Suprapubic skin (tissue), 4 donors: ENCODE results near the gene AP2B1. TPM values are rescaled to one million over a fixed set of nuclear protein-coding genes. Genes with fewer than 3 reads are reported as not detected.

ENCODE experiments used
- DNase-seq, 2 donors: peaks; one replicate each; pipeline ENCODE4 v3.0.0-alpha.2; 2019; ENCODE audit warnings: low spot score in 2 of 2
- H3K27ac ChIP-seq: fragments of 200-600 bp; sonication (generic); one replicate; pipeline ENCODE4 v1.5.1; 2019
- H3K27me3 ChIP-seq: fragments of 200-600 bp; sonication (generic); one replicate; pipeline ENCODE4 v1.5.1; 2019
- H3K36me3 ChIP-seq: fragments of 200-600 bp; sonication (generic); one replicate; pipeline ENCODE4 v1.5.1; 2019
- H3K4me1 ChIP-seq: fragments of 200-600 bp; sonication (generic); one replicate; pipeline ENCODE4 v1.5.1; 2019
- H3K4me3 ChIP-seq: fragments of 200-600 bp; sonication (generic); one replicate; pipeline ENCODE4 v1.5.1; 2019; ENCODE audit warnings: mild to moderate bottlenecking
- H3K9me3 ChIP-seq: fragments of 200-600 bp; sonication (generic); one replicate; pipeline ENCODE4 v1.5.1; 2019
- CTCF ChIP-seq, 2 donors: fragments of 200-600 bp in 1 of 2; fragments of 450-650 bp in 1 of 2; sonication (generic) in 1 of 2; IDR thresholded peaks; one replicate each; pipeline ENCODE4 v1.5.1; 2016 to 2019; ENCODE audit warnings: antibody characterized with exemption in 2 of 2, mild to moderate bottlenecking in 1 of 2, moderate library complexity in 1 of 2
- EP300 ChIP-seq: sonication (generic); formaldehyde crosslinking; IDR thresholded peaks from one replicate; pipeline ENCODE4 v1.6.1; 2017; ENCODE audit warnings: antibody characterized with exemption
- POLR2A ChIP-seq, 2 donors: fragments of 450-650 bp; IDR thresholded peaks; one replicate each; pipeline ENCODE4 v1.6.1; 2017; ENCODE audit warnings: antibody characterized with exemption in 2 of 2, mild to moderate bottlenecking in 2 of 2, moderate library complexity in 2 of 2
- POLR2AphosphoS5 ChIP-seq, 3 donors: sonication (generic); formaldehyde crosslinking; IDR thresholded peaks; one replicate each; pipeline ENCODE4 v1.6.1; 2017; ENCODE audit warnings: antibody characterized with exemption in 3 of 3
- WGBS: methylation state at CpG from one replicate; pipeline ENCODE4 v1.1.5; 2018; 5-methylcytosine and 5-hydroxymethylcytosine counted together
- total RNA-seq, 4 donors: library from RNA; depleted of rRNA; stranded (reverse); fragments of >200 nt; gene quantifications; one replicate each; pipeline ENCODE4 v1.1.0, GENCODE V29; 2016

Gene AP2B1
- total RNA-seq, 4 donors from 2014 or later = 41.3 to 50.0 (median 45.3) TPM

DNA sequence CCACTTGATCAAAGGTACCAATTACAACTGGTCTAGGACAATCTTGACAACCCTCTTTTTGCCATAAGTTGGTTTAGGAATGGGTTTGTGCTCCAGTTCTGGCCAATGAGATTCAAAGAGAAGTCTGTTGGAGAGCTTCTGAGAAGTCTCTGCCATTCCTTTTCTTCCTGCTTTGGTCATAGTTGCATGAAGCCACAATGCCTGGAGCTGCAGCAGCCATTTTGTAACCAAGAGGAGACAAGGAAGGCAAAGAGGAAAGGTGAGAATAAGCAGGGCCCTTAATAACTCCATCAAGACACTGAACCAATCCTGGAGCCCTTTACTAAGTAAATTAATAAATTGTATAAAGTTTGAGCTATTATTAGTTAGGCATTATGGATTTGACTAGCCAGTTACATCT, 170.1 kb downstream of the AP2B1 start:
- H3K27me3 ChIP-seq = no peaks in the 10 kb centered on the region
- DNase-seq = no peak
- TF ChIP-seq POLR2A (IDR thresholded peaks at IDR 0.05) (no peak), POLR2AphosphoS5 (IDR thresholded peaks at IDR 0.05) (no peak), CTCF (IDR thresholded peaks at IDR 0.05) (no peak), EP300 (no peak)
- H3K9me3 ChIP-seq = no peaks in the 10 kb centered on the region
- no peak overlapping the region for H3K27ac ChIP-seq
- peaks cover 7% of the 10 kb centered on the region for H3K4me1 ChIP-seq
- no peaks in the 10 kb centered on the region for H3K36me3 ChIP-seq
- no peak overlapping the region for H3K4me3 ChIP-seq

DNA sequence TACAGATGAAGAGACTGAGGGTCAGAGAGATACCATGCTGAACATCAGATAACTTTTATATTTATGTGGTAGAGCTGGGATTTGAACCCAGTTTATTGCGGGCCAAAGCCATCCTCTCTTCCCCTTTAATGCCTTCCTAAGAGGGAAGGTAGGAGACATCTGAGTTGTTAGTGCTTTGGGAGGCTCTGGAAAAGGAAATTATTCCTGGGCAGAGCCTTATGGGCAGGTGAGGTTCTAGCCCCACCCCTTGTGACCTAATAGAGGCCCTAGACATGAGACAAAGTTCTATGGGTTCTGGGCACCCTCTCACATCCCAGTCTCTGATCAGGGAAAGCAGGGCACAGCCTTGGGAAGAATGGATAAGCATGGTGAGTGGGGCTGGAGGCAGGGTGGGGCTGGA, 173.5 kb downstream of the AP2B1 start, which contains the start of gene C17orf50:
C17orf50 (plus strand) TSS at position 301 of the 400 bp plus-strand sequence; CDS start at position 356, 55 bp downstream.
- H3K9me3 ChIP-seq = no peaks in the 10 kb centered on the region
- H3K27me3 ChIP-seq = no peaks in the 10 kb centered on the region
- 89% methylated on average over 1 of the region's 1 CpG for WGBS
- no peaks in the 10 kb centered on the region for H3K36me3 ChIP-seq
- no peak for DNase-seq
- H3K4me3 ChIP-seq = no peak within 1 kb of the TSS
- H3K4me1 ChIP-seq = peaks cover 12% of the 10 kb centered on the region
- no peak for TF ChIP-seq EP300
- TF ChIP-seq CTCF (IDR thresholded peaks at IDR 0.05) = no peak
- no peak for TF ChIP-seq POLR2AphosphoS5 (IDR thresholded peaks at IDR 0.05)
- TF ChIP-seq POLR2A (IDR thresholded peaks at IDR 0.05) = no peak
- H3K27ac ChIP-seq = no peak within 1 kb of the TSS

GRCh38 chr17:35761601-35762000, 174.5 kb downstream of the AP2B1 start:
- no peaks in the 10 kb centered on the region for H3K27me3 ChIP-seq
- H3K4me3 ChIP-seq = no peak overlapping the region
- no peak overlapping the region for H3K27ac ChIP-seq
- H3K36me3 ChIP-seq = no peaks in the 10 kb centered on the region
- peaks cover 12% of the 10 kb centered on the region for H3K4me1 ChIP-seq
- TF ChIP-seq POLR2A (IDR thresholded peaks at IDR 0.05) (no peak), POLR2AphosphoS5 (IDR thresholded peaks at IDR 0.05) (no peak), CTCF (IDR thresholded peaks at IDR 0.05) (no peak), EP300 (no peak)
- WGBS = 75% methylated on average over 5 of the region's 5 CpGs
- no peak for DNase-seq
- H3K9me3 ChIP-seq = no peaks in the 10 kb centered on the region

DNA sequence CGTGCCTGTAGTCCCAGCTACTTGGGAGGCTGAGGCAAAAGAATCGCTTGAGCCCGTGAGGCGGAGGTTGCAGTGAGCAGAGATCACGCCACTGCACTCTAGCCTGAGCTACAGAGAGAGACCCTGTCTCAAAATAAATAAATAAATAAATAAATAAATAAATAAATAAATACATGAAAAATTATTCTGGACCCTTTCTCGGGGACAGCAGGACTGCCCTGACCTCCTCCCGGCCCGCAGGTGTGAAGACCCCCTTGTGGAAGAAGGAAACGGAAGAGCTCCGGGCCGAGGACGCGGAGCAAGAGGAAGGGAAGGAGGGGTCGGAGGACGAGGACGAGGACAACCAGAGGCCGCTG, 176.6 kb downstream of the AP2B1 start:
- Histone ChIP-seq H3K9me3 (no peaks in the 10 kb centered on the region), H3K4me1 (peaks cover 12% of the 10 kb centered on the region), H3K27ac (no peak overlapping the region), H3K36me3 (no peaks in the 10 kb centered on the region), H3K4me3 (peak overlapping the region; percentile 56), H3K27me3 (no peaks in the 10 kb centered on the region)
- DNase-seq = no peak
- WGBS = 32% methylated on average over 17 of the region's 17 CpGs
- no peak for TF ChIP-seq CTCF (IDR thresholded peaks at IDR 0.05)
- TF ChIP-seq EP300 = no peak
- no peak for TF ChIP-seq POLR2A (IDR thresholded peaks at IDR 0.05)
- no peak for TF ChIP-seq POLR2AphosphoS5 (IDR thresholded peaks at IDR 0.05)

GRCh38 chr17:35764123-35764991, 177.2 kb downstream of the AP2B1 start:
- Histone ChIP-seq H3K36me3 (no peaks in the 10 kb centered on the region), H3K9me3 (no peaks in the 10 kb centered on the region), H3K27me3 (no peaks in the 10 kb centered on the region), H3K4me3 (peak overlapping the region; percentile 56), H3K27ac (no peak overlapping the region), H3K4me1 (peaks cover 12% of the 10 kb centered on the region)
- peak; percentile 86 to 90 for DNase-seq
- 7% methylated on average over 40 of the region's 75 CpGs for WGBS
- TF ChIP-seq EP300 = no peak
- peak; percentile 86 to 98 for TF ChIP-seq CTCF (IDR thresholded peaks at IDR 0.05)
- TF ChIP-seq POLR2A (IDR thresholded peaks at IDR 0.05) = no peak
- TF ChIP-seq POLR2AphosphoS5 (IDR thresholded peaks at IDR 0.05) = peak in 1 of 3 donors; percentile 39
